GM21528 (cell line): Measurements from ENCODE around the gene PLIN4.

Experiments used
- ATAC-seq: cut with Tn5 transposase; IDR thresholded peaks from one replicate; pipeline ENCODE4 v1.9.1; 2021; ENCODE audit warnings: mild to moderate bottlenecking, moderate library complexity; ENCODE audit not compliant: unreplicated experiment, low FRiP score

PLIN4 gene

DNA sequence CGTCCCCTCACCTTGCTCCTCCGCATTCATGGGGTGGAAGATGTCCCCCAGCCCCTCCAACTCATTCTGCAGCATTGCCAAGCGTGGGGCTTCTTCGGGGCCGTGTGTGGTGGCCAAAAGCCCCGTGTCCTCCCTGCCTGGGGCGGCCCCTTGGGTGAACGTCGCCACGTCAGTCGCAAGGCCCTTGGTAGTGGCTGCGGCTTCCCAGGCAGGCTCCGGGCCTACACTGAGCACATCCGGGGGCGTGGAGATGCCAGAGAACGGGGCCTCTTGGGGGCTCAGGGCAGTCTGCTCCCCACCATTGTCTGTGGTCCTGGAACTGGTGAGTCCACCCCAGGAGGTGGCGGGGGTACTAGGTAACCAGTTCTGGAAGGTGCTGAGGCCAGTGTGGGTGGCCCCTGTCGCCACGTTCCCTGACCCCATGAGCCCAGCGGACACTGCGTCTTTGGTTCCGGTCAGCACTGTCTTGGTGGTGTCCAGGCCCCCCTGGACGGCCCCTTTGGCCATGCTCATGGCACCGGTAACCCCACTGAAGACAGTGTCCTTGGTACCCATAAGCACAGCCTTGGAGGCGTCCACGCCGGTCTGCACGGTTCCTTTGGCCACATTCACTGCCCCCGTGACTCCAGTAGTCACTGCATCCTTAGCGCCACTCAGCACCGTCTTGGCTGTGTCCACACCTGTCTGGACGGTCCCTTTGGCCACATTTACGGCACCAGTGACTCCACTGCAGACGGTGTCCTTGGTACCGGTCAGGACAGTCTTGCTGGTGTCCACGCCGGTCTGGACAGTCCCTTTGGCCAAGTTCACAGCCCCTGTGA is 7.6 kb downstream of the PLIN4 start:
- ATAC-seq: no peak

DNA sequence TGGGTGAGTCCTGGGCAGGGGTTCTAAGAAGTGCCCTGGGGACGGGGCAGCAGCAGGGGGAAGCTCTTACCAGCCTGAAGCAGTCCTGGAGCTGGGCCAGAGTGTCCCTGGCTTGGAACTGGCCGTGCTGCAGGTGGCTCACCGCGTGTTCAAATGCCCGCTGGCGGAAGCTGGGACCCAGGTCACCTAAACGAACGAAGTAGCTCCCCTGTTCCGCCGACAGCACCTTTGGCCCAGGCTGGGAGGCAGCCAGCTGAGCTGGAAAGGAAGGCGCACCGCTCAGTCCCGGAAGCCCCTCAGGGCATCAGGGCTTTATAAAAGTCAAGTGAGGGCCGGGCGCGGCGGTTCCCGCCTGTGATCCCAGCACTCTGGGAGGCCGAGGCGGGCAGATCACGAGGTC is 9.6 kb downstream of the PLIN4 start:
- ATAC-seq: no peak

DNA sequence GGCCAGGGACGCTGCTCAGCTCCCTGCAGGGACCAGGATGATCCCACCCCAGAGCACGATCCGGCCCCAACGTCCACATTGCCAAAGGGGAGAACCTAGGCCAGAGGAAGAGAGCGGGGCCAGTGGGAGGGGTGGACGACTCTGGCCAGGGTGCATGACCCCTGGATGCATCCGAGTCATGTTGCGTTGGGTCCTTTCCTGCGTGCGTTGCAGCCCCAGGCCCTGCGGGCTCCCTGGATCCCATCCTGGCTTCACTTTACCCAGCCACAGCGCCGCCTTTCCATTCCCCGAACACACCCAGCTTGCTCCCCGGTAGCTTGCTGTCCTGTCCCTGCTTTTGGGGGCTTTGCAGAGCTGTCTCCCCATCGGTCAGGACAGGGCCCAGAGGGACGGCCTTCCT is 10.5 kb downstream of the PLIN4 start:
- ATAC-seq: no peak

DNA sequence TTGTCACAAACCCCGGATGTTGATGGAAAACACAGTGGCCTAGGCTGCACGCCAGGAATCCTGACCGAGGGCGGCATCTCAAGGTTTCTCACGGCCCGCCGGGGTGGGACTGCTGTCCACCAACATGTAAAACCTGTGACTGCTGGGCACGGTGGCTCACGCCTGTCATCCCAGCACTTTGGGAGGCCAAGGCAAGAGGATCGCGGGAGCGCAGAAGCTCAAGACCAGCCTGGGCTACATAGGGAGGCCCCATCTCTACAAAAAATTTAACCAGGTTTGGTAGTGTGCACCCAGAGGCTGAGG is 11.2 kb downstream of the PLIN4 start:
- no peak for ATAC-seq

DNA sequence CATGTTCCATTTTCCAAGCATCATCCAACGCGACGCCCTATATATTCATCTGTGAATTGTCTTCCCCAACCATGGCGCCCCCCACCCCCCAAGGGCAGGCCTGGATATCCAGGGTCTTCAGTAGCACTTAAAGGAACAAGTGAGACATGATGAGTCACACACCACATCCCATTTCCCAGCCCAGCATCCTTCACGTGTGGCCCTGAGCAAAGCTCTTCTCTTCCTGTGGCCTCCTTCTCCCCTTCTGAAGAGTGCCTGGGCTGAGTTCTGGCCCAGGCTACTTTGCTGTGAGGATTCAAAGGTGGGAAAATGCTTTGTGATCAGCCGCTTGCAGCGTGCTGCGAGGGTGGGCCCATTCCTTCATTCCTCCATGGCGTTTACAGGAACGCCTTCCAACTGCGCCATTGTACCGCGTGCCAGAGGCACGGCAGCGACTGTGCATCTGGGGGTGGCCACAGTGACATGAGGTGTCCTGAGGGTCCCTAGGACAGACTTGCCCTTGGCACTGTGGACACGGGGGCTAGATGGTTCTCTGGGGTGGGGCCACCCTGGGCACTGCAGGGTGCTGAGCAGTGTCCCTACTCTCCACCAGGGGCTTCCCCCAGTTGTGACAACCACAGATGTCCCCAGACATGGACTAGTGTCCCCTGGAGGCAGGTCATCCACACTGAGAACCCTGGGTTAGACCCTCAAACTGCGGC is 11.7 kb downstream of the PLIN4 start:
- no peak for ATAC-seq

DNA sequence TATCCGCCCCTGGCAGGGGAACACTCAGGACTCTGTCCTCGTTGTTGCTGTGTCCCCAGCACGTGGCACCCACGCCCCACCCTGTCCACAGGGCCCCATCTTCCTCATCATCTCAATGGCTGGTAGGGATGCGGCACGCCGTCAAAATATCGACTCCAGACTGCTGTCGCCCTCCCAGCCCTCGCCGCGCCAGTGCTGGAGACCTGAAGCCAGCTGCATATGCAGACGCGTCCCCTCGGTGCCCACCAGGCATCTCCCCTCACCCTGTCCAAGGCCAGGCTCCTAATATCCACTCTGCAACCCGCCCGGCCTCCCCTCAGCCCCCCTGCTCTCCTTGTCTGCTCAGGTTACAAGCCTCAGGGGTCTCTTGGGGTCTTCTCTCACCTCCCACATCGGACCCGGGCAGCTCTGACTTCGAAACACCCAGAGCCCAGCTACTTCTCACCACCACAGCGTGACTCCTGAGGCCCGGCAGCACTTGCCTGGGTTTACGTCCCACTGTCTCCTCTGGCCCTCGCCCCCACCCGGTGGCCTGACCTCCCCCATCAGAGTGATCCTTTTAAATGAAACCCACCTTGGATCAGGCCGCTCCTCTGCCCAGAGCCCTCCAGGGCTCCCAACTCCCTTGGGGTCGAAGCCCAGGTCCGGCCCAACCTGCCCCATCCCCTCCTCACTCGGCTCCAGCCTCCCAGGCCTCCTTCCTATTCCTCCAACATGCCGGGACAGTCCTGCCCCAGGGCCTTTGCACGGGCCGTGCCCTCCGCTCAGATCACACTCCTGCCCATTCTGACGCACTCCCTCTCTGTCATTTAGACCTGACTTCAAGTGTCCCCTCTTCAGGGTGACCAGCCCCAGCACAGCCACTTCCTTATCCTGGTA is 12.5 kb downstream of the PLIN4 start:
- ATAC-seq: no peak

DNA sequence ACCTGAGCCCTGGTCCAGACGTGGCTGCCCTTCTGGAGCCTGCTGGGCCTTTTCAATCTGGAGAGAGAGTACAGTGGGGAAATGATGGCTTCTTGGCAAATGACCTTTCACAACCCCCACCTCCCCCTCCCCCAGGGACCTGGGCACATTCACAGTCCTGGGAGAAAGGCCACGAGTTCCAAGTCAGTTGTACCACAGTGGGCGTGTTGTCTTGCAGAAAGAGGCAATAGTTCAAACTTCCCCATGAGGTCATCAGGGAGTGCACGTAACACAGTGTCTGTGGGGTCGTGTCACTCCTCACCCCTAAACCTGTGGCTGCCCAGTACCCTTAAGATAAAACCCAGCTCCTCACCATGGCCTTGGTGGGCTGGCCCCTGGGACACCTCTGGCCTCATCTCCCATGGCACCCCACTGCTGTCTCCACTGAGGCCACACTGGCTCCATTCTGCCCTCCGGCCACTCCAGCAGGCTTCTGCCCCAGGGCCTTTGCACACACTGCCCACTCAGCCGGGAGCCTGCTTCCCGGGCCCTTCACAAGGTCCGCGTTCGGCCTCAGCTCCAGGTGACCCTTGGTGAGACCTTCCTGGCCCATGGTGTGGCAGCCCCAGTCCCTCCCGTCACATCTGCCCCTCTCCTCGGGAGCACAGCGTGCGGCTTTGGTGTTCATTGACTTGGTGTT is 13.3 kb downstream of the PLIN4 start:
- ATAC-seq: no peak

DNA sequence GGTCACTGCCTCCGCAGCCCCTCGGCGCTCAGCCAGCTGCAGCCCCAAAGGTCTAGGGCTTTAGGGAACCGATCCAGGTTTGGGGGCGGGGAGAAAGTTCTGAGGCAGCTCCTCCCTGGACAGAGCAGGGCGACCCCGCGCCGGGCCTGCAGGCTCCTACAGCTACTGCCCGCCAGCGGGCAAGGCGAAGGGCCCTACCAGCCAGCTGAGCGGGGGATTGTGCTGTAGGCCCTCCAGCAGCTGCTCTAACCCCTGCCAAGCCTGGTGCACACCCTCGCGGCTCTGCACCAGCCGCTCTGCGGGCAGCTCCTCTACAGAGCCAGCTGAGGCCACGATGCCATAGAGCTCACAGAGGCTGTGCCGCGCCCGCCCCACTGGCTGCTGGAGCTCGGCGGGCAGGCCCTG is 14.0 kb downstream of the PLIN4 start:
- ATAC-seq: no peak

DNA sequence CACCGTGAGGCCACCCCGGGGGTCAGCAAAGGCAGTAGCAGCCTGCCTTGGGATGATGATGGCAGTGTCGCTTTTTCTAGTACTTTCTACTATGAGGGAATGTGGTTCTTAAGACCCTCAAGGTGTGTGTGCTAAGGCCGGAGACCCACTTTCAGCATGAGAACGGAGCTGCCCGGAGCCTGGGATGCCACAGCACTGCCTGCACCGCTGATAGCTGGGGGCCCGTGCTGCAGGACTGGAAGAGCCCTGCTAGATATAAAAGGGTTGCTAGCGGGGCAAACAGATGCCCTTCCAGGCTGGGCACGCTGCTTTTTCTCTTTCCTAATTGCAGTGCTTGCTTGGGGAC is 14.5 kb downstream of the PLIN4 start:
- ATAC-seq: no peak

DNA sequence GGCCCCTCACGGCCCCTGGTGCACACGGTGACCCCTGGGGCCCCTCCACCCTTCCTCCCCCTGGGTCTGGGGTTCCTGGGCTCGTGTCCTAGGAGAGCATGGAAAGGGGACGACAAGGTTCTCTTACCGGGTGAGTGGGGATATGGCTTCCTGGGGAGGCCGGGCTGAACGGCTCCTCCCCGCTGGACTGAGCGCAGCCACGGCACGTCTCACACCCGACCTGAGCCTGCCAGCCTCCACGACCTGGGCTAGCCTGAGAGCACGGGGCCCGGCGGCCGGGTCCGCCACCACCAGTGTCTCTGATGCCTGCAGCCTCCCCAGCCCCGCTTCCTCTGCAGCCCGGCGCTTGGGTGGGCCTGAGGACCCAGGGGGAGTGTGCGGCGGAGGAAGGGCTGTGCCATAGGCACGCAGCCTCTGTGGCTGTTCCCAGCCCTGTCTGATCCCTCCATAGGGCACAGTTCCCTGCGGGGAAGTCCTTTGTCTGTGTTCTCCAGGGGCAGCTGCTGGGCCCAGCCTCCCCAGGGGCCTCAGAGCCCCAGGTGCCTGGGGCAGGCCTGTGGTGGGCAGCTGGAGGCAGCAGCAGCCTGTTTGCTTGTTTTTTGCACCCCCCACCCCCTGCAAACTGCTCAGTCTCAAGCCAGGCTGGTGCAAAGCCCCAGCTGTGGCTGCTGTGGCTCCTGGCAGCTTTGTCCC is 15.0 kb downstream of the PLIN4 start:
- ATAC-seq: no peak

DNA sequence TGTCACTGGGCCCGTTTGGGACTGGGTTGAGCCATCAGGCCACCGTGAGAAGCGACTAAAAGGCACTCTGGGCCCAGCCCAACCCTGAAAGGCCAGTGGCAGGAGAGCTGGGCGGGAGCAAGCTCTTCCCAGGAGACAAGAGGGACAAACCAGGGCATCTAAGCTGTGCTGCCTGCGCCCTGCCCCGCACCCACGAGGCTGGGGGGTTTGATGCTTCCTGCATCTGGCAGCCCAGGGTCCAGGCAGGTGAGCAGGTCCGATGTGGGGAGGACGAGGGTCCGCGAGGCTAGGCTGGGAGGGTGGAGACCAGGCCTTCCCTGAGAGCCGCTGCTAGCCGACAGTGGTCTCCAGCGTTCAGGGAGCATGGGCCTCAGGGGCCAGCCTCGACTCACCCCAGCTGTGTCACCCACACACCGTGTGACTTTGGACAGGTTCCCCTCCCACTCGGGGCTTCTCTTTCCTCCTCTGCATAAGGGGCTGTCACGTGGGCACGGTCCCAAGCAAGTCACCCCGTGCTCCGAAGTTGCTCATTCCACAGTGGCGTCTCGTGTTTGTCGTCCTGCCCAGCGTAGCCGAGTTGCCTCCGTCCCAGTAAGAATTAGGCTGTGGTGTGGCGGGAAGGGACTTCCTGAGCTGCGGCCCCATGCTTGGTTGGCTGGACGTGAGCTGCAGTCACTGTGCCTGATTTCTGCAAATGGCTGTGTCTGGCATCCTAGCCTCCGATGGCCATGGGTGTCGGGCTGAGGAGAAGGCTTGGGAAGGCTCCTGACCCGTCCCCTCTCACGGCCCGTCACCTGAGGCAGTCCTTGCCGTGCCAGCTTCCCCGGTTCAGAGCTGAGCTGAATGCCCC is 15.8 kb downstream of the PLIN4 start:
- no peak for ATAC-seq

DNA sequence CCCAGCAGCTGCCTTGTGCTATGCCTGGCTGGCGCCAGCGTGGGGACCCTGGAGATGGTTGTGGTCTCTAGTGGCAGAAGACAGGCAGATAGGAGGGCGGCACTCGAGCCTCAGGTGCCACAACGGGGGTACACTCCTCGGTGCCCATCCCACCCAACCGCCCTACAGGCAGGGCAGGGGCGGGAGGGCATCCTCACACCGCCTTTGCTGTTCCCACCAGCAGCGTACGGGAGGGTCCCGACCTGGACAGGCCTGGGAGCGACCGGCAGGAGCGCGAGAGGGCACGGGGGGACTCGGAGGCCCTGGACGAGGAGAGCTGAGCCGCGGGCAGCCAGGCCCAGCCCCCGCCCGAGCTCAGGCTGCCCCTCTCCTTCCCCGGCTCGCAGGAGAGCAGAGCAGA is 16.6 kb downstream of the PLIN4 start:
- no peak for ATAC-seq

DNA sequence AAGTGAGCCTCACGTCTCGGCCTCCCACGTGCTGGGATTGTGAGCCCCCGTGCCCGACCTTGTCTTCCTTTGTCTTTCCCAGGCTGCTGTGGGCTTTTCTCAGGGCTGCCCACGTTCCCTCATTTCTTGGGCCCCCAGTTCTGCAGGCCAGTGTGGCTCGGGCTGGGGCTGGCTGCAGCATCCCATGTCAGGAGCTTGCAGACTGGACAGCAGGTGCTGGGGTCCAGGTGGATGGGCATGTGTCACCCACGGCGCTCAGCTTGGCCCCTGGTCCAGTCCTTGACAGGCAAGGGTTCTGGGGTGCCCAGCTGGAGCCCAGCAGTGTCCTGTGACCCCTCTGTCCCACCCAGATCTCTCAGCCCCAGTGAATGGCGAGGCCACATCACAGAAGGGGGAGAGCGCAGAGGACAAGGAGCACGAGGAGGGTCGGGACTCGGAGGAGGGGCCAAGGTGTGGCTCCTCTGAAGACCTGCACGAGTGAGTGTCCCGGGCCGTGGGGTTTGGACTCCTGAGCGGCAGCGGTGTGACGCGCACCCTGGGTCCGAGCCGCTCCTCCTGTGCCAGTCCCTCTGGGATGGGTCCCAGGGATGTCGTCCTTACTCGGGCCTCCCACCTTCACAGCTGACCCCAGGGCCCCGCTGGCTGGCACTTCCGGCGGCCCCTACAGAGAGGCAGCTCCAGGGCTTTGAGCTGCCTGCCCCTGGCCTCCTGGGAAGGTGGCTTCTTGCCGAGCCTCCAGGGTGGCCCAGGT is 17.3 kb downstream of the PLIN4 start:
- ATAC-seq: no peak

DNA sequence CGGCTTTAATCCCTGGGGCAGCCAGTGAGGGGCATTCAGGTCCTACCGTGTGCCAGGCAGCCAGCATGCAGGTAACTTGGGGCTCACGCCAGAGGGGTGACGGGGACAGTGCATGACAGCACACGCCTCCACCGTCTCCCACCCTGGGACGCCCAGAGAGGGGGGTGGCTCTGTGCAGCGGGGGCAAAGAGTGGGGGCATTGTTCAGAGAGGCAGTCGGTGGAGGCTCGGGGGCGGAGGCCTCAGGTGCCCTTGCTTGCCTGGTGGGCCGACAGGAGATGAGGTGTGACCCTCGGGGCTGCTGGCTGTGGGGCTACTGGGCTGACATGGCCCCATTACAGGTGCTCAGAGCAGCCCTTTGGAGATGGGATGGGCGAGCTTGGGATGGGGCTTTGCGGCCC is 18.4 kb downstream of the PLIN4 start:
- no peak for ATAC-seq

DNA sequence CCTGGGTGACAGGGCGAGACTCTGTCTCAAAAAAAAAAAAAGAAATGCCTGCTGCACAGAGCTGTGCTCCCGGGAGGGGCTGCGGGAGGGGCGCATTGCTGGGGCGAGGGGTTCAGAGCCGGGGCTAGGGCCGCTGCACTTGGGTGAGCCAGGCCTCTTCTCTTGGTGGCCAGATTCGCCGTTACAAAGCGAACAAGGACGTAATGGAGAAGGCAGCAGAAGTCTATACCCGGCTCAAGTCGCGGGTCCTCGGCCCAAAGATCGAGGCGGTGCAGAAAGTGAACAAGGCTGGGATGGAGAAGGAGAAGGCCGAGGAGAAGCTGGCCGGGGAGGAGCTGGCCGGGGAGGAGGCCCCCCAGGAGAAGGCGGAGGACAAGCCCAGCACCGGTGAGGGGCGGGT is 19.0 kb downstream of the PLIN4 start:
- no peak for ATAC-seq

DNA sequence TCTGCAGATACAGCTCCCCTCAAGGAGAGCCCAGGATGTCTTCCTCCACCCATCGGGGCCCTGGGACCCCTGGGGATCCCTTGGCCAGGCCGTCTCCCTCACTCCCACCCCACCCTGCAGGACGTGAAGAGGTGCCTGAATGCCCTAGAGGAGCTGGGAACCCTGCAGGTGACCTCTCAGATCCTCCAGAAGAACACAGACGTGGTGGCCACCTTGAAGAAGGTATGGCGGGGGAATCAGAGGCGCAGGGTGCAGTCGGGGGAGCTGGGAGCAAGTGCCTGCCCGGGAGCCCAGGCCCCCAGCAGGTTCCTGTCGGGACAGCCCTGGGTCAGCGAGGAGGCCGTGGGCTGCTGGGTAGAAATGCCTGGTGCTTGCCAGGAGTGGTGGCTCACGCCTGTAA is 19.6 kb downstream of the PLIN4 start:
- ATAC-seq: no peak

DNA sequence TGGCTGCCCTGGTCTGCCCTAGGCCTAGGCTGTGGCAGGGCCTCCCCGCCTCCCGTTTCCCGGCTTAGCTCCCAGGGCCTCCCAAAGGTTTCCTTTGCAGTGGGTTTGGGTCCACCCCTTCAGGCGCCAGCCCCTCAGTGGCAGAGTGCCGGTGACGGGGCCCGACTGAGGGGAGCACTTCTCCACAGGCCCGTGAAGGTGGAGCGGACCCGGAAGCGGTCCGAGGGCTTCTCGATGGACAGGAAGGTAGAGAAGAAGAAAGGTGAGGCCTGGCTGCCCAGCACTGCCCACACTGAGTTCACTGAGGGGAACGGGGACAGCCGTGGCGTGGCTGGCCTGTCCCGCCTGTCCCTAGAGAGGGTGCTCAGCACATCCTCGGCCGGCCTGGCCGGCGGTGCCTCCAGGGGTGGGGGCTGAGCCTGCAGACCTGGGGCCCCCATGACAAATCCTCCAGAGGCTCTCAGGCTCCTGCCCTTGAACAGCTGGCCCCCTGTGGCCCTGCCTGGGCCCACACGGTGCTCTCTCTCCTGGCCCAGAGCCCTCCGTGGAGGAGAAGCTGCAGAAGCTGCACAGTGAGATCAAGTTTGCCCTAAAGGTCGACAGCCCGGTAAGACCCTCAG is 20.4 kb downstream of the PLIN4 start:
- ATAC-seq: no peak

DNA sequence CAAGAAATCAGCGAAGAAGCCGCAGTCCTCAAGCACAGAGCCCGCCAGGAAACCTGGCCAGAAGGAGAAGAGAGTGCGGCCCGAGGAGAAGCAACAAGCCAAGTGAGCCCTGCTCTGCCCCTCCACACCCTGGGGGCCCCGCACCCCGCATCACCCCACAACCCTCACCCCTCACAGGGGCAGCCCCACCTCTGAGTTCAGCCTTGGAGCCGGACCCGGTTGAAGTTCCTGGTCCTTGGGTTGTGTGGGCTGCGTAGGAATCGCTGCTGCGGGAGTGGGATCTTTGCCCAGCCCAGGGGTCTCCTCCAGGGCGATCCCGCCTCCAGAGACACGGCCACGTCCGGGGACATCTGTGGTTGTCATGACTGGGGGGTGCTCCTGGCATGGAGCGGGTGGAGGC is 22.0 kb downstream of the PLIN4 start:
- no peak for ATAC-seq
